Measurements from ENCODE around the gene SLC24A4. TPM values are rescaled to one million over a fixed set of nuclear protein-coding genes. Genes with fewer than 3 reads are reported as not detected.

The SLC24A4 gene
- total RNA-seq, 2 donors from 2014 or later = 0.11 to 0.17 TPM

GRCh38 chr14:92380582-92380981, 57.6 kb downstream of the SLC24A4 start:
- H3K27ac ChIP-seq = no peak overlapping the region
- no peaks in the 10 kb centered on the region for H3K9me3 ChIP-seq
- DNase-seq = no peak
- no peaks in the 10 kb centered on the region for H3K36me3 ChIP-seq
- no peaks in the 10 kb centered on the region for H3K4me1 ChIP-seq
- intact Hi-C loops (cut with DNase I) = no loop called here
- H3K9ac ChIP-seq (ENCODE audit: low read depth in 2 of 2, low read length in 2 of 2) = no peak overlapping the region
- H3K27me3 ChIP-seq = no peaks in the 10 kb centered on the region
- TF ChIP-seq, protein P1, sequence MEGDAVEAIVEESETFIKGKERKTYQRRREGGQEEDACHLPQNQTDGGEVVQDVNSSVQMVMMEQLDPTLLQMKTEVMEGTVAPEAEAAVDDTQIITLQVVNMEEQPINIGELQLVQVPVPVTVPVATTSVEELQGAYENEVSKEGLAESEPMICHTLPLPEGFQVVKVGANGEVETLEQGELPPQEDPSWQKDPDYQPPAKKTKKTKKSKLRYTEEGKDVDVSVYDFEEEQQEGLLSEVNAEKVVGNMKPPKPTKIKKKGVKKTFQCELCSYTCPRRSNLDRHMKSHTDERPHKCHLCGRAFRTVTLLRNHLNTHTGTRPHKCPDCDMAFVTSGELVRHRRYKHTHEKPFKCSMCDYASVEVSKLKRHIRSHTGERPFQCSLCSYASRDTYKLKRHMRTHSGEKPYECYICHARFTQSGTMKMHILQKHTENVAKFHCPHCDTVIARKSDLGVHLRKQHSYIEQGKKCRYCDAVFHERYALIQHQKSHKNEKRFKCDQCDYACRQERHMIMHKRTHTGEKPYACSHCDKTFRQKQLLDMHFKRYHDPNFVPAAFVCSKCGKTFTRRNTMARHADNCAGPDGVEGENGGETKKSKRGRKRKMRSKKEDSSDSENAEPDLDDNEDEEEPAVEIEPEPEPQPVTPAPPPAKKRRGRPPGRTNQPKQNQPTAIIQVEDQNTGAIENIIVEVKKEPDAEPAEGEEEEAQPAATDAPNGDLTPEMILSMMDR (IDR thresholded peaks at IDR 0.05) = no peak
- H3K4me3 ChIP-seq = no peak overlapping the region

DNA sequence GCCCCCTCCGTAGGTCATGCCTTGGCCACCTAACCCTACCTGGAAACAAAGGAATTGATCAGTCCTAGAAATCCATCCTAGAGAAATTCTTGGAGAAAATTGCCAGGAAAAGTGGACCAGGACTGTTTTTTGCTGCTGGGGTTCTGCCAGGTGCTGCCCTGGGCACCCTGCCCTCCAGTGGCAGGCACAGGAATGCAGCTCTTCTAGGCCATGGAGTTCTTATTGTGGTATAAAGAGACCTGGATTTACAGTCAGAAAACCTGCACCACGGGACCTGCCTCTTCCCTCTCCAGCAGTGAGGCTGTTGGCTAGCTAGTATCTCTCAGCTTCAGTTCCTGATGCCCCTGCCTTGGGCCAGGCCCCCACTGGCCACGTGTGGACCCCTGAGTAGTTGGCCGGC, 59.7 kb downstream of the SLC24A4 start:
- TF ChIP-seq, protein P1 (IDR thresholded peaks at IDR 0.05) = no peak
- no peak for DNase-seq
- Histone ChIP-seq H3K27ac (no peak overlapping the region), H3K36me3 (no peaks in the 10 kb centered on the region), H3K9me3 (no peaks in the 10 kb centered on the region), H3K4me1 (no peaks in the 10 kb centered on the region), H3K9ac (ENCODE audit: low read depth in 2 of 2, low read length in 2 of 2) (no peak overlapping the region), H3K27me3 (no peaks in the 10 kb centered on the region), H3K4me3 (no peak overlapping the region)
- intact Hi-C loops (cut with DNase I) = no loop called here

GRCh38 chr14:92383805-92384204, 60.8 kb downstream of the SLC24A4 start:
- no peaks in the 10 kb centered on the region for H3K27me3 ChIP-seq
- no peaks in the 10 kb centered on the region for H3K36me3 ChIP-seq
- no peaks in the 10 kb centered on the region for H3K9me3 ChIP-seq
- no peaks in the 10 kb centered on the region for H3K4me1 ChIP-seq
- TF ChIP-seq, protein P1 (IDR thresholded peaks at IDR 0.05) = no peak
- H3K4me3 ChIP-seq = no peak overlapping the region
- intact Hi-C loops (cut with DNase I) = no loop called here
- H3K9ac ChIP-seq (ENCODE audit: low read depth in 2 of 2, low read length in 2 of 2) = no peak overlapping the region
- DNase-seq = no peak
- no peak overlapping the region for H3K27ac ChIP-seq

DNA sequence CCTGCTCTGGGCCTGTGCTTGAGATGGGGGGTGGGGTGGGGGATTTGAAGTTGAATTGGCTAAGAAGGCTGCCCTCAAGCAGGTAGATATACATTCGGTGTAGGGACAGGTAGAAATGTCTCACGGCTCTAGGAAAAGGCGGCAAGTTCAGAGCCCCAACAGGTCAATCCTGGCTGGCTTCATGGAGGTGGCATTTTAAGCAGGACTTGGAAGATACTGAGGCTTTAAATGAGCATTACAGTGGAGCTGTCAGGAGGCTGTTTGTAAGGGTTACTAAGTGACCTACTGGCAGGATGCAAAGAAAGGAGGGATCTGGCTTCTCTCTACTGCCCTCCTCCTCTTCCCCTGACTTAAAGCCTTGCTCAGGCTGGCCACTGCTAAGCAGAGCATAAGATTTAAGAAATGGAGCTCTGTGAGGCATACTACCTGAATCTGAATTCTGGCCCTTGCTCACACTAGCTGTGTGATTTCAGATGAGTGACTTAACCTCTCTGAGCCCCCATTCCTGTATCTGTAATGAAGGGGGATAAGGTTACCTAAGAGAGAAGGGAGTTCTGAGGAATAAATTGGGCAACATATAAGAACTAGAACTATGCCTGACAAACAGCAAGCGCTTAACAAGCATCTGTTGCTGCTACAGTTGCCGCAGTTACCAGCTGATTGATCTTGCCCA, 61.6 kb downstream of the SLC24A4 start:
- Histone ChIP-seq H3K36me3 (no peaks in the 10 kb centered on the region), H3K27me3 (no peaks in the 10 kb centered on the region), H3K4me3 (no peak overlapping the region), H3K9ac (ENCODE audit: low read depth in 2 of 2, low read length in 2 of 2) (no peak overlapping the region), H3K4me1 (no peaks in the 10 kb centered on the region), H3K9me3 (no peaks in the 10 kb centered on the region), H3K27ac (no peak overlapping the region)
- intact Hi-C loops (cut with DNase I) = no loop called here
- TF ChIP-seq, protein P1 (IDR thresholded peaks at IDR 0.05) = no peak
- no peak for DNase-seq

DNA sequence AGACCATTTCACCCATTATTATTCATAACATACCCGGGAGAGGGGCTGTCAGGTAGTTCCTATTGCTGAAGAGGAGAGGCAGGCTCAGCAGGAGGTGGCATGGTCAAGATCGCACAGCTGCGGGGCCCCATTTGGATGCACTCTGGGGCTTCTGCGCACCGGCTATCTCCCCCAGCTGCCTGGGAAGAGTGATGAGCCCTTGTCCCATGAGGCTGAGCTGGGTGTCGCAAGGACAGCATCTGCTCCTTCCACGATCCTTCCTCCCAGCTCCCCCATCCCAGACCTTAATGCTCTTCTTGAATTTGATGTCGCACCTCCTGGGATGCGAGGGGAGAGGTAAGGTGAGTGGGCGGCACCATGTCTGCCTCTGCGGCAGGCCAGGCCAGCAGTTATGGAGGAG, 62.6 kb downstream of the SLC24A4 start:
- intact Hi-C loops (cut with DNase I) = no loop called here
- H3K27me3 ChIP-seq = no peaks in the 10 kb centered on the region
- TF ChIP-seq, protein P1 (IDR thresholded peaks at IDR 0.05) = no peak
- no peaks in the 10 kb centered on the region for H3K4me1 ChIP-seq
- no peak for DNase-seq
- H3K4me3 ChIP-seq = no peak overlapping the region
- no peak overlapping the region for H3K9ac ChIP-seq (ENCODE audit: low read depth in 2 of 2, low read length in 2 of 2)
- no peaks in the 10 kb centered on the region for H3K9me3 ChIP-seq
- no peaks in the 10 kb centered on the region for H3K36me3 ChIP-seq
- no peak overlapping the region for H3K27ac ChIP-seq

Measured in colonic mucosa (tissue), 4 donors.